OCI-LY3 (cell line): ENCODE measurements around the gene IQGAP1.

Experiments
- H2AFZ ChIP-seq: fragments of 200-600, 300-600 bp; shearing (Covaris generic); 2 replicates; pipeline ENCODE4 v1.6.0; 2014; ENCODE audit warnings: antibody characterized with exemption, low read depth, low read length
- H3K27ac ChIP-seq: fragments of 200-600, 300-600 bp; sonication (generic); 2 replicates; pipeline ENCODE4 v1.5.1; 2014; ENCODE audit warnings: mild to moderate bottlenecking, low read length, moderate library complexity, mixed read lengths
- H3K27me3 ChIP-seq: fragments of 200-600, 300-600 bp; sonication (generic); 2 replicates; pipeline ENCODE4 v1.6.1; 2014; ENCODE audit warnings: low read depth, low read length, mixed read lengths
- H3K36me3 ChIP-seq: fragments of 200-600, 300-600 bp; sonication (generic); replicated peaks from 2 replicates; pipeline ENCODE3; 2014; ENCODE audit warnings: low read depth, low read length, mixed read lengths
- H3K4me1 ChIP-seq: fragments of 300-600, 200-600 bp; sonication (generic); 2 replicates; pipeline ENCODE4 v1.6.1; 2014; ENCODE audit warnings: low read length, mixed read lengths
- H3K4me2 ChIP-seq: fragments of 200-600, 300-600 bp; sonication (generic); 2 replicates; pipeline ENCODE4 v1.6.1; 2014; ENCODE audit warnings: low read length, mixed read lengths
- H3K4me3 ChIP-seq: fragments of 300-600, 200-600 bp; sonication (generic); 2 replicates; pipeline ENCODE4 v1.5.1; 2014; ENCODE audit warnings: antibody characterized with exemption, mild to moderate bottlenecking, low read length, moderate library complexity
- H3K79me2 ChIP-seq: fragments of 300-600, 200-600 bp; shearing (Covaris generic); 2 replicates; pipeline ENCODE4 v1.6.1; 2014; ENCODE audit warnings: mild to moderate bottlenecking, low read length, mixed read lengths
- H3K9ac ChIP-seq: fragments of 300-600, 200-600 bp; shearing (Covaris generic); 2 replicates; pipeline ENCODE4 v1.6.0; 2014; ENCODE audit warnings: mild to moderate bottlenecking, low read length, moderate library complexity
- H3K9me3 ChIP-seq: fragments of 200-600, 300-600 bp; shearing (Covaris generic); 2 replicates; pipeline ENCODE4 v1.6.1; 2014; ENCODE audit warnings: low read length, mixed read lengths; ENCODE audit not compliant: insufficient read depth
- H4K20me1 ChIP-seq: fragments of 200-600, 300-600 bp; sonication (generic); 2 replicates; pipeline ENCODE4 v1.6.1; 2016; ENCODE audit warnings: low read length, mixed read lengths; ENCODE audit not compliant: insufficient read depth
- CTCF ChIP-seq: fragments of 200-600, 300-600 bp; sonication (generic); IDR thresholded peaks from 2 replicates; pipeline ENCODE4 v1.5.1; 2014; ENCODE audit warnings: antibody characterized with exemption, low read length, low read depth
- EZH2phosphoT487 ChIP-seq: fragments of 200-600 bp; shearing (Covaris generic); IDR thresholded peaks from 2 replicates; pipeline ENCODE4 v1.6.1; 2018; ENCODE audit warnings: antibody characterized with exemption, mixed run types, low read depth

Gene IQGAP1

GRCh38 chr15:90427185-90427584, 39.1 kb downstream of the IQGAP1 start:
- TF ChIP-seq EZH2phosphoT487 = no peak
- TF ChIP-seq CTCF = no peak
- no peak overlapping the region for H3K27ac ChIP-seq
- H3K36me3 ChIP-seq = peaks cover 24% of the 10 kb centered on the region
- no peak overlapping the region for H3K9ac ChIP-seq
- no peaks in the 10 kb centered on the region for H3K27me3 ChIP-seq
- H2AFZ ChIP-seq = no peak overlapping the region
- no peaks in the 10 kb centered on the region for H3K9me3 ChIP-seq
- no peak overlapping the region for H3K4me2 ChIP-seq
- peaks cover 20% of the 10 kb centered on the region for H4K20me1 ChIP-seq
- peaks cover 10% of the 10 kb centered on the region for H3K4me1 ChIP-seq
- peaks cover 29% of the 10 kb centered on the region for H3K79me2 ChIP-seq
- no peak overlapping the region for H3K4me3 ChIP-seq

DNA sequence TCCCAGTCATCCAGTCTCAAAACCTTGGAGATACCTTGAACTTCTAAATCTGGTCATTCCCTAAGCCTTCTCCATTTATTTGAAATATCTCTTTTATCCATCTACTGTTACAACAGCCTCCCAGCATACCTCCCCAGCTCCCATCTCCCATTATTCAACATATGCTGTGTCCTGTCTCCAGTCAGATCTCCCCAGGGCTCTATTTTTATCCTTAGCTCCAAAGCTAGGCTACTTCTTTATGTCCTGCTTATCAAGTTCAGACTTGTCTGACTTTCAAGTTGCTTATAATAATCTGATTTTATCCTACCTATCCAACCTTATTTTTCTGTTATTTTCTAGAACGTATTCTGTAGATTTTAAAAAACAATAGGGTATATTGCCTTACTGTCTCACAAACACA, 44.2 kb downstream of the IQGAP1 start:
- TF ChIP-seq CTCF (no peak), EZH2phosphoT487 (no peak)
- Histone ChIP-seq H2AFZ (no peak overlapping the region), H3K4me1 (peaks cover 9% of the 10 kb centered on the region), H3K9ac (no peak overlapping the region), H3K36me3 (peaks cover 45% of the 10 kb centered on the region), H3K4me3 (no peak overlapping the region), H3K27me3 (no peaks in the 10 kb centered on the region), H4K20me1 (no peaks in the 10 kb centered on the region; the same call in 1 of the 2 replicates), H3K4me2 (no peak overlapping the region), H3K27ac (no peak overlapping the region), H3K79me2 (no peaks in the 10 kb centered on the region), H3K9me3 (no peaks in the 10 kb centered on the region)

- Histone ChIP-seq H3K9me3 (no peaks in the 10 kb centered on the region), H3K27me3 (no peaks in the 10 kb centered on the region), H3K4me3 (no peak overlapping the region), H3K36me3 (peaks cover 41% of the 10 kb centered on the region), H3K4me2 (no peak overlapping the region), H3K27ac (no peak overlapping the region), H4K20me1 (no peaks in the 10 kb centered on the region; the same call in 1 of the 2 replicates), H3K79me2 (no peaks in the 10 kb centered on the region), H3K4me1 (peaks cover 9% of the 10 kb centered on the region), H3K9ac (no peak overlapping the region), H2AFZ (no peak overlapping the region)
- TF ChIP-seq CTCF = no peak
- no peak for TF ChIP-seq EZH2phosphoT487
Observed at GRCh38 chr15:90435652-90436337, 47.8 kb downstream of the IQGAP1 start.

DNA sequence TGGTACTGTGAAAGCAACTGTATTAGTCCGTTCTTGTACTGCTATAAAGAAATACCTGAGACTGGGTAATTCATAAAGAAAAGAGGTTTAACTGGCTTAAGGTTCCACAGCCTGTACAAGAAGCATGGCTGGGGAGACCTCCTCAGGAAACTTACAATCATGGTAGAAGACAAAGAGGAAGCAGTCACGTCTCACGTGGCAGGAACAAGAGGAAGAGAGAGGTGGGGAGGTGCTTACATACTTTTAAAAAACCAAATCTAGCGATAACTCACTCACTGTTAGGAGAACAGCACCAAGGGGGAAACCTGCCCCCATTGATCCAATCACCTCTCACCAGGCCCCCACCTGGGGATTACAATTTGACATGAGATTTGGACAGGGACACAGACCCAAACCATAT, 48.9 kb downstream of the IQGAP1 start:
- H3K4me2 ChIP-seq = no peak overlapping the region
- H3K27ac ChIP-seq = no peak overlapping the region
- TF ChIP-seq EZH2phosphoT487 (no peak), CTCF (no peak)
- H3K79me2 ChIP-seq = no peaks in the 10 kb centered on the region
- H4K20me1 ChIP-seq = no peaks in the 10 kb centered on the region; the same call in 1 of the 2 replicates
- H3K4me3 ChIP-seq = no peak overlapping the region
- H3K4me1 ChIP-seq = peaks cover 9% of the 10 kb centered on the region
- no peaks in the 10 kb centered on the region for H3K27me3 ChIP-seq
- no peak overlapping the region for H3K9ac ChIP-seq
- peaks cover 48% of the 10 kb centered on the region for H3K36me3 ChIP-seq
- H2AFZ ChIP-seq = no peak overlapping the region
- no peaks in the 10 kb centered on the region for H3K9me3 ChIP-seq
